HEK293 (cell line): Measurements from ENCODE around the gene TMEM183A.

ENCODE experiments used
- CTCF ChIA-PET: fragments of 350-600 bp; formaldehyde crosslinking; extraction: SDS; loops from one replicate; lab custom pipeline; 2021; ENCODE audit warnings: antibody characterized with exemption; lab: Yijun Ruan, JAX
- POLR2A ChIA-PET: fragments of 300-600 bp; formaldehyde crosslinking; extraction: SDS; loops from one replicate; lab custom pipeline; 2020; ENCODE audit warnings: antibody characterized with exemption, inconsistent platforms; lab: Yijun Ruan, JAX
- H3K27ac ChIP-seq: fragments of 200-500 bp; sonication (Bioruptor generic); 2 replicates; pipeline ENCODE4 v1.5.1; 2014; ENCODE audit warnings: low read depth, low read length, control low read depth, inconsistent platforms; ENCODE audit errors: extremely low read depth
- H3K36me3 ChIP-seq, 2 experiments: fragments of 200-500 bp in 1 of 2; sonication (Bioruptor generic) in 1 of 2; 1 replicate in 1 of 2; 2 replicates in 1 of 2; pipeline ENCODE4 v1.5.1; 2014 to 2017; ENCODE audit warnings: inconsistent platforms in 2 of 2, low read length in 2 of 2; ENCODE audit not compliant: control insufficient read depth in 2 of 2, insufficient read depth in 1 of 2
- H3K4me1 ChIP-seq: fragments of 200-500 bp; sonication (Bioruptor generic); 2 replicates; pipeline ENCODE4 v1.5.1; 2014; ENCODE audit warnings: mild to moderate bottlenecking, low read length, inconsistent platforms; ENCODE audit not compliant: control insufficient read depth, insufficient read depth
- H3K4me3 ChIP-seq: 2 replicates; pipeline ENCODE4 v1.5.1; 2011; ENCODE audit warnings: low read depth, mild to moderate bottlenecking, control low read depth, low read length, moderate library complexity
- H3K9me3 ChIP-seq: fragments of 200-500 bp; sonication (Bioruptor generic); 2 replicates; pipeline ENCODE4 v1.5.1; 2014; ENCODE audit warnings: low read depth, low read length, inconsistent platforms; ENCODE audit not compliant: control insufficient read depth, insufficient read depth
- ATF2 ChIP-seq: fragments of 450-650 bp; formaldehyde crosslinking; IDR thresholded peaks from 2 replicates; pipeline ENCODE4 v1.5.1; 2016; ENCODE audit warnings: missing biosample characterization, missing genetic modification characterization, low read depth
- EGR2 ChIP-seq: fragments of 450-650 bp; formaldehyde crosslinking; IDR thresholded peaks from 2 replicates; pipeline ENCODE4 v1.5.1; 2016; ENCODE audit warnings: low read depth, missing biosample characterization, missing genetic modification characterization
- RBAK ChIP-seq: fragments of 450-650 bp; formaldehyde crosslinking; IDR thresholded peaks from 2 replicates; pipeline ENCODE4 v1.5.1; 2016; ENCODE audit warnings: missing biosample characterization, missing genetic modification characterization
- ZBTB26 ChIP-seq: fragments of 450-650 bp; formaldehyde crosslinking; optimal IDR thresholded peaks from 2 replicates; pipeline ENCODE3; 2016; ENCODE audit warnings: missing biosample characterization, mild to moderate bottlenecking, missing genetic modification characterization
- ZFP69B ChIP-seq: fragments of 450-650 bp; formaldehyde crosslinking; IDR thresholded peaks from 2 replicates; pipeline ENCODE4 v1.5.1; 2016; ENCODE audit warnings: missing biosample characterization, missing genetic modification characterization
- ZIC2 ChIP-seq: fragments of 450-650 bp; formaldehyde crosslinking; IDR thresholded peaks from 2 replicates; pipeline ENCODE4 v1.5.1; 2016; ENCODE audit warnings: missing biosample characterization, missing genetic modification characterization
- ZNF174 ChIP-seq: fragments of 450-650 bp; formaldehyde crosslinking; IDR thresholded peaks from 2 replicates; pipeline ENCODE4 v1.5.0; 2017; ENCODE audit warnings: missing biosample characterization, mild to moderate bottlenecking, missing genetic modification characterization
- ZNF266 ChIP-seq: fragments of 450-650 bp; formaldehyde crosslinking; IDR thresholded peaks from 2 replicates; pipeline ENCODE4 v1.5.1; 2016; ENCODE audit warnings: missing biosample characterization, missing genetic modification characterization, low read depth
- ZNF433 ChIP-seq: fragments of 450-650 bp; formaldehyde crosslinking; IDR thresholded peaks from 2 replicates; pipeline ENCODE4 v1.5.1; 2016; ENCODE audit warnings: missing biosample characterization, missing genetic modification characterization, low read depth
- ZNF510 ChIP-seq: fragments of 450-650 bp; formaldehyde crosslinking; IDR thresholded peaks from 2 replicates; pipeline ENCODE4 v1.5.1; 2018; ENCODE audit warnings: mild to moderate bottlenecking, missing genetic modification characterization, missing biosample characterization; ENCODE audit not compliant: insufficient replicate concordance
- ZNF530 ChIP-seq: fragments of 450-650 bp; formaldehyde crosslinking; IDR thresholded peaks from 2 replicates; pipeline ENCODE4 v1.5.1; 2016; ENCODE audit warnings: low read depth, missing biosample characterization, missing genetic modification characterization
- ZNF596 ChIP-seq: fragments of 450-650 bp; IDR thresholded peaks from 2 replicates; pipeline ENCODE4 v1.5.0; 2018; ENCODE audit warnings: missing biosample characterization, mild to moderate bottlenecking, missing genetic modification characterization, moderate library complexity
- ZNF626 ChIP-seq: fragments of 450-650 bp; sonication (Bioruptor Pico); formaldehyde crosslinking; IDR thresholded peaks from 2 replicates; pipeline ENCODE4 v1.5.1; 2018; ENCODE audit warnings: missing biosample characterization, missing genetic modification characterization, inconsistent platforms
- ZNF677 ChIP-seq: fragments of 450-650 bp; IDR thresholded peaks from 2 replicates; pipeline ENCODE4 v1.5.0; 2018; ENCODE audit warnings: missing biosample characterization, mild to moderate bottlenecking, missing genetic modification characterization, moderate library complexity
- ZNF701 ChIP-seq: fragments of 450-650 bp; formaldehyde crosslinking; IDR thresholded peaks from 2 replicates; pipeline ENCODE4 v1.5.1; 2016; ENCODE audit warnings: missing biosample characterization, missing genetic modification characterization
- ZNF830 ChIP-seq: fragments of 450-650 bp; IDR thresholded peaks from 2 replicates; pipeline ENCODE4 v1.5.0; 2018; ENCODE audit warnings: missing biosample characterization, missing genetic modification characterization, low read depth, mild to moderate bottlenecking, moderate library complexity
- ZXDB ChIP-seq: fragments of 450-650 bp; formaldehyde crosslinking; IDR thresholded peaks from 2 replicates; pipeline ENCODE4 v1.5.1; 2016; ENCODE audit warnings: missing biosample characterization, missing genetic modification characterization
- TF ChIP-seq, protein P1 (sequence below): fragments of 450-650 bp; formaldehyde crosslinking; IDR thresholded peaks from 2 replicates; pipeline ENCODE4 v1.5.1; 2016; ENCODE audit warnings: missing biosample characterization, missing genetic modification characterization
- TF ChIP-seq, protein P2 (sequence below): fragments of 450-650 bp; IDR thresholded peaks from 2 replicates; pipeline ENCODE4 v1.5.1; 2018; ENCODE audit warnings: missing biosample characterization, mild to moderate bottlenecking, missing genetic modification characterization
- TF ChIP-seq, protein P3 (sequence below): fragments of 450-650 bp; formaldehyde crosslinking; IDR thresholded peaks from 2 replicates; pipeline ENCODE4 v1.5.1; 2016; ENCODE audit warnings: missing biosample characterization, missing genetic modification characterization
- TF ChIP-seq, protein P4 (sequence below): fragments of 450-650 bp; formaldehyde crosslinking; IDR thresholded peaks from 2 replicates; pipeline ENCODE4; 2016; ENCODE audit warnings: missing biosample characterization, missing genetic modification characterization
- TF ChIP-seq, protein P5 (sequence below): fragments of 450-650 bp; formaldehyde crosslinking; IDR thresholded peaks from 2 replicates; pipeline ENCODE4 v1.5.1; 2016; ENCODE audit warnings: missing biosample characterization, missing genetic modification characterization

Gene TMEM183A

DNA sequence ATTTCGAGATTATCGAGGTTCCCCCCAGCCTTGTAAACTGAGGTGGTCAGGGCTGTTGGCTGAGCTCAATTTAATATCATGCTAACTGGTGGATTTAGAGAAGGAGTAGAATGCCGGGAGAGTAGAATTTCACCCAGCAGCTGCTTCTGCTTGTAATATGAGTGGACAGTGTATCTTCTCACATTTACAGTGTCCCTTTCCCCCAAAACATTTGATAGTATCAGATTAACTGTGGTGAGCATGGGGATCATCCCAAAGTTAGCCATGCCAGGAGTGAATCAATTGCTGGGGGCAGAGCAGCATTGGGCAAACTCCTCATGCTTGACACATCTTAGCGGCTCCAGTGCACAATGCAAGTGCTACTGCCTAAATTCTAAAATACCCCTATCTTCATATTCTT is 9.9 kb downstream of the TMEM183A start:
- Histone ChIP-seq H3K36me3 (peaks cover 66 to 96% of the 10 kb centered on the region in 2 experiments), H3K9me3 (no peaks in the 10 kb centered on the region), H3K27ac (no peak overlapping the region), H3K4me3 (no peak overlapping the region), H3K4me1 (no peaks in the 10 kb centered on the region)
- TF ChIP-seq ZNF701 (tag by site-specific recombination) (no peak), ZNF174 (no peak), RBAK (no peak), EGR2 (no peak), ZBTB26 (tag by site-specific recombination) (no peak), ZNF626 (no peak), ZXDB (tag by site-specific recombination) (no peak), ZFP69B (tag by site-specific recombination) (no peak), ZIC2 (tag by site-specific recombination) (no peak), ZNF677 (tag by site-specific recombination) (no peak), ZNF433 (no peak), ZNF596 (tag by site-specific recombination) (no peak)
- TF ChIP-seq, protein P1, sequence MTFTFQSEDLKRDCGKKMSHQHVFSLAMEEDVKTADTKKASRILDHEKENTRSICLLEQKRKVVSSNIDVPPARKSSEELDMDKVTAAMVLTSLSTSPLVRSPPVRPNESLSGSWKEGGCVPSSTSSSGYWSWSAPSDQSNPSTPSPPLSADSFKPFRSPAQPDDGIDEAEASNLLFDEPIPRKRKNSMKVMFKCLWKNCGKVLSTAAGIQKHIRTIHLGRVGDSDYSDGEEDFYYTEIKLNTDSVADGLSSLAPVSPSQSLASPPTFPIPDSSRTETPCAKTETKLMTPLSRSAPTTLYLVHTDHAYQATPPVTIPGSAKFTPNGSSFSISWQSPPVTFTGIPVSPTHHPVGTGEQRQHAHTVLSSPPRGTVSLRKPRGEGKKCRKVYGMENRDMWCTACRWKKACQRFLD (tag by site-specific recombination): no peak
- TF ChIP-seq, protein P2, sequence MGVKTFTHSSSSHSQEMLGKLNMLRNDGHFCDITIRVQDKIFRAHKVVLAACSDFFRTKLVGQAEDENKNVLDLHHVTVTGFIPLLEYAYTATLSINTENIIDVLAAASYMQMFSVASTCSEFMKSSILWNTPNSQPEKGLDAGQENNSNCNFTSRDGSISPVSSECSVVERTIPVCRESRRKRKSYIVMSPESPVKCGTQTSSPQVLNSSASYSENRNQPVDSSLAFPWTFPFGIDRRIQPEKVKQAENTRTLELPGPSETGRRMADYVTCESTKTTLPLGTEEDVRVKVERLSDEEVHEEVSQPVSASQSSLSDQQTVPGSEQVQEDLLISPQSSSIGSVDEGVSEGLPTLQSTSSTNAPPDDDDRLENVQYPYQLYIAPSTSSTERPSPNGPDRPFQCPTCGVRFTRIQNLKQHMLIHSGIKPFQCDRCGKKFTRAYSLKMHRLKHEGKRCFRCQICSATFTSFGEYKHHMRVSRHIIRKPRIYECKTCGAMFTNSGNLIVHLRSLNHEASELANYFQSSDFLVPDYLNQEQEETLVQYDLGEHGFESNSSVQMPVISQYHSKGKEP: no peak
- TF ChIP-seq, protein P3, sequence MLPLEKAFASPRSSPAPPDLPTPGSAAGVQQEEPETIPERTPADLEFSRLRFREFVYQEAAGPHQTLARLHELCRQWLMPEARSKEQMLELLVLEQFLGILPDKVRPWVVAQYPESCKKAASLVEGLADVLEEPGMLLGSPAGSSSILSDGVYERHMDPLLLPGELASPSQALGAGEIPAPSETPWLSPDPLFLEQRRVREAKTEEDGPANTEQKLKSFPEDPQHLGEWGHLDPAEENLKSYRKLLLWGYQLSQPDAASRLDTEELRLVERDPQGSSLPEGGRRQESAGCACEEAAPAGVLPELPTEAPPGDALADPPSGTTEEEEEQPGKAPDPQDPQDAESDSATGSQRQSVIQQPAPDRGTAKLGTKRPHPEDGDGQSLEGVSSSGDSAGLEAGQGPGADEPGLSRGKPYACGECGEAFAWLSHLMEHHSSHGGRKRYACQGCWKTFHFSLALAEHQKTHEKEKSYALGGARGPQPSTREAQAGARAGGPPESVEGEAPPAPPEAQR: no peak
- TF ChIP-seq, protein P4, sequence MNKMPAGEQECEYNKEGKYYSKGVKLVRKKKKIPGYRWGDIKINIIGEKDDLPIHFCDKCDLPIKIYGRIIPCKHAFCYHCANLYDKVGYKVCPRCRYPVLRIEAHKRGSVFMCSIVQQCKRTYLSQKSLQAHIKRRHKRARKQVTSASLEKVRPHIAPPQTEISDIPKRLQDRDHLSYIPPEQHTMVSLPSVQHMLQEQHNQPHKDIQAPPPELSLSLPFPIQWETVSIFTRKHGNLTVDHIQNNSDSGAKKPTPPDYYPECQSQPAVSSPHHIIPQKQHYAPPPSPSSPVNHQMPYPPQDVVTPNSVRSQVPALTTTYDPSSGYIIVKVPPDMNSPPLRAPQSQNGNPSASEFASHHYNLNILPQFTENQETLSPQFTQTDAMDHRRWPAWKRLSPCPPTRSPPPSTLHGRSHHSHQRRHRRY (tag by site-specific recombination): no peak
- ChIA-PET CTCF (no interaction called here), POLR2A (interaction anchor here (0.6 kb wide), 1 partner anchor 468 kb away, joined by 3 read pairs; no protein-coding TSS in a partner anchor)

DNA sequence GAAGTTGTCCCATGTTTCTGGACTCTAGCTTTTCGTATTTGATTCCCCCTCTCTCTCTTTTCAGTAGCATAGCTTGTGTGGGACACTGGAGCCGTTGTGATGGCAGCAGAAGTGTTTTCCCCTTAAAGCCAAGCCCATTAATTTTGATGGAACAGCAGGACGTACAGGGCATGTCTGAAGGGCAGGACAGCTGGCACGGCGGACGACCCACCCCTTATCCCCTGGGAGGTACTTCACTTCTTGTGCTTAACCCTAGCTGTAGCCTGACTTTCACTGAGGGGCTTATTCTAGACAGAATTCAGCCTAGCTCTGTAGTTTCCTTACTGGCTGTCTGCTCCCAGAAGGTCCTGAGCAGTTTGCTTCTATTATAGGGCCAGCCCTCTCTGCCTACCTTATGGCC is 10.5 kb downstream of the TMEM183A start:
- no peak overlapping the region for H3K4me3 ChIP-seq
- H3K4me1 ChIP-seq: no peaks in the 10 kb centered on the region
- no peak overlapping the region for H3K27ac ChIP-seq
- ChIA-PET CTCF (no interaction called here), POLR2A (interaction anchor here (0.6 kb wide), 1 partner anchor 467 kb away, joined by 3 read pairs; no protein-coding TSS in a partner anchor)
- H3K36me3 ChIP-seq: peaks cover 64 to 96% of the 10 kb centered on the region in 2 experiments
- no peaks in the 10 kb centered on the region for H3K9me3 ChIP-seq
- TF ChIP-seq ZNF510 (tag by site-specific recombination): no peak
- TF ChIP-seq ZNF530 (tag by site-specific recombination): no peak
- TF ChIP-seq, protein P5, sequence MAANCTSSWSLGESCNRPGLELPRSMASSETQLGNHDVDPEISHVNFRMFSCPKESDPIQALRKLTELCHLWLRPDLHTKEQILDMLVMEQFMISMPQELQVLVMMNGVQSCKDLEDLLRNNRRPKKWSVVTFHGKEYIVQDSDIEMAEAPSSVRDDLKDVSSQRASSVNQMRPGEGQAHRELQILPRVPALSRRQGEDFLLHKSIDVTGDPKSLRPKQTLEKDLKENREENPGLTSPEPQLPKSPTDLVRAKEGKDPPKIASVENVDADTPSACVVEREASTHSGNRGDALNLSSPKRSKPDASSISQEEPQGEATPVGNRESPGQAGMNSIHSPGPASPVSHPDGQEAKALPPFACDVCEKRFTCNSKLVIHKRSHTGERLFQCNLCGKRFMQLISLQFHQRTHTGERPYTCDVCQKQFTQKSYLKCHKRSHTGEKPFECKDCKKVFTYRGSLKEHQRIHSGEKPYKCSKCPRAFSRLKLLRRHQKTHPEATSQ (tag by site-specific recombination): no peak
- TF ChIP-seq ZNF830 (tag by site-specific recombination): no peak
- TF ChIP-seq ZNF433: no peak
- no peak for TF ChIP-seq ZNF266 (tag by site-specific recombination)
- no peak for TF ChIP-seq ATF2
